ENCODE data around the gene NKD1.
"Not testable (repeated sequence)": the region's sequence is repeated elsewhere in the genome, so short reads cannot be mapped to it uniquely, and the experiment has no call there.

Gene NKD1

DNA sequence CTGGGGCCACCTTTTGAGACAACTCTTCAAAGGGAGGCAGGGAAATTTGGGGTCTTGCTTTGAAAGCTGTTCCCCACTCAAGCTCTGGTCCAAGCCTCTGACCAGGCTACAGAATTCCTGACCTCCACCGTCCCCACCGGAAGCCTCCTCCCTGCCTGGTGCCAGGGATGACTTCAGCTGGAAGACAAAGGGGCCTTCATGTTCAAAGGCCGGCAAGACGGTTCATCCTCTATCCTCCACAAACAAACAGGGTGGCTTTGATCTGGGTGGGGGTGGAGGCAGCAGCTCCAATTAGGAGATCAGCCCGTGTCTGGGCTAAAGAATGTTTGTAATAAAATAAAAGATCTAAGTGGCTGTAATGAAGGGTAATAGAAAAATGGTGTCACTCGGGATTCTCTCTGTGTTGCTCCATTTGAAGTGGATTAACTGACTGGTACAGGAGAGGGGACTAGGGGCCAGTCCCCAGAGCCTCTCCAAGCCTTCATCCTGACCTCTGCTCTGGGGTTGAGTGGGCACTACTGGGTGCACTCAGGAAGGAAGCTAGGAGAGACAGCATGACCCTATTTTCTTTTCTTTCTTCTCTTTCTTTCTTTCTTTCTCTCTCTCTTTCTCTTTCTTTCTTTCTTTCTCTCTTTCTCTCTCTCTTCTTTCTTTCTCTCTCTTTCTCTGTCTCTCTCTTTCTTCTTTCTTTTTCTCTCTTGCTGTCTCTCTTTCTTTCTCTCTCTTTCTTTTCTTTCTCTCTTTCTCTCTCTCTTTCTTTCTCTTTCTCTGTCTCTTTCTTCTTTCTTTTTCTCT, 27.5 kb upstream of the NKD1 start:
- peak; percentile 25 for DNase-seq

DNA sequence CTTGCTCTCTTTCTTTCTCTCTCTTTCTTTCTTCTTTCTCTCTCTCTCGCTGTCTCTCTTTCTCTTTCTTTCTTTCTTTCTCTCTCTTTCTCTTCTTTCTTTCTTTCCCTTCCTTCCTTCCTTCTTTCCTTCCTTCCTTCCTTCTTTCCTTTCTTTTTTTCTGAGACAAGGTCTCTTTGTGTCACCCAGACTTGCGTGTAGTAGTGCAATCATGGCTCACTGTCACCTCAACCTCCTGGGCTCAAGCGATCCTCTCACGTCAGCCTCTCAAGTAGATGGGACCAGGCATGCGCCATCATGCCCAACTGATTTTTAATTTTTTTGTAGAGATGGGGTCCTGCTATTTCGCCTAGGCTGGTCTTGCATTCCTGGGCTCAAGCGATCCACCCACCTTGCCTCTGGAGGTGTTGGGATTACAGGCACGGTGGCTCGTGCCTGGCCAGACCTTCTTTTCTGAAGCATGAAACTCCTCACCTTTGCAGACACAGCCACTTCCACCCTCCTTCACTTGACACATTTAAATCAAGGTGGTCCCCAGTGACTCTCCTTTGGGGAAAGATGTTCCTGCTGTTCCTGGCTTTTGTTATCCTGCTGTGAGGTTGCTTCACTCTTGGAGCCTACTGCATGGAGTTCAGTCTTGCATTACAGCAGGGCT, 26.8 kb upstream of the NKD1 start:
- DNase-seq = no peak

DNA sequence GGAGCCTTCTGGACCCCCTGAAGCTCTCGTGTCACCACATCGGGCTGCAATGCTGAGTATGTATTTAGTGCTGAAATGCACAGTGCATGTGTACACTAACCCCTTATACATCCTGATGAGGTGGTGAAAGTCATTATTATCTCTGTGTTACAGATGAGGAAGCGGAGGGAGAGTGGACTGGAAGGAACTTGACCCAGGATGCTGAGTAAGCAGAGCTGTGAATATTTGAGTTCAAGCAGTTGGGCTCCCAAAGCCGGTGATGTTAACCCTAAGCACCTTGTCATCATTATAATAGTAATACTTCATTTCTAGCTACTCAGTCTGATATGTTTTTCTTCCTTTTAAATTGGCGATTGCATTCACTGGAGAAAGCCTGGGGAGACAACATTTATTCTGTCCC, 25.9 kb upstream of the NKD1 start:
- no peak for DNase-seq

GRCh38 chr16:50523710-50524109, 24.5 kb upstream of the NKD1 start:
- no peak for DNase-seq

GRCh38 chr16:50525262-50525661, 22.9 kb upstream of the NKD1 start:
- DNase-seq = no peak

- DNase-seq = no peak
These were observed 22.5 kb upstream of the NKD1 start for GRCh38 chr16:50525716-50526115.

GRCh38 chr16:50526249-50526648, 21.9 kb upstream of the NKD1 start:
- DNase-seq = no peak

- no peak for DNase-seq
These were observed 21.4 kb upstream of the NKD1 start for GRCh38 chr16:50526796-50527195.

GRCh38 chr16:50528820-50529219, 19.4 kb upstream of the NKD1 start:
- no peak for DNase-seq

GRCh38 chr16:50529334-50529733, 18.9 kb upstream of the NKD1 start:
- no peak for DNase-seq

DNA sequence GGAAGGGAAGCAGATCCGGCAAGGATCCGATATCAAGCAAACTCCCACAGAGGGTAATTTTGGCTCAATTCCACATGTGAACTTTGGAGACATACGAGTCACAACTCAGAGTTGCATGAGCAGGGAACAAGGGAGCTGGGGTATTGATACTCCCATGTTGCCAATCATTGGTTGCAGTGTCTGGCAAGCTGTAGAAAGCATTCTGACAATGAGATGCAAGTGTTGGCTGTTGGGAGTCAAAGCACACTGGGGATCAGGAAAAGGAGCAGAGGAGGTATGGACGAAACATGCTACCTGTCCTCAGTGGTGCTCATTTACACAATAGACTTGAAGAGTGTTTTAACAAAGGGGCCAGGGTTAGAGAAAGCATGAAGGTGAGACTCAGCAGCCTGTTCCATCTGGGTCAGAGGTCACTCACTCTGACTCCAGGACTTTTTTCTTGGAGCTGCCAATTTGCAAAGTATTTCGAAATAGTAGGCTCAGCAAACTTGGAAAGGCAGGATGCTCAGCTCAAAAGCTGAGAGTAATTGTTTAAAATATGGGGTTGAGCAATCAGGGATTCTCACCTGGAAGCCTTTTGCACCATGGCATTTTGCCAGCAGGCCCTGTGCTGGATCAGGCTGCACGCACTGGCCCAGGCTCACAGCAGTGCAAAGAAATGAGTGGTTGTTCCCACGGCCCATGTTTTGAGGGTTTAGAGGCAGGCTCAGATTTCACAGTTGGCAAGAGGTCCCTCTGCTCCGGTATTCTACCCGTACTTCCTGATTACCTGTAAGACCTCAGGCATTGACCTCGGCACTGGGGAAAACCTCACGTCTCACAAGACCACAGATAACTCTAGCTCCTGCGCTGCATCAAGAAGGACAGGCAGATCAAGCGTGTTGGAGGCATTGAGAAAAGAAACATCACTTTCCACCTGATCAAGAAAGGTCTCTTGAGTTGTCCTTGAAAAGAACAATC, 17.6 kb upstream of the NKD1 start:
- no peak for DNase-seq

DNA sequence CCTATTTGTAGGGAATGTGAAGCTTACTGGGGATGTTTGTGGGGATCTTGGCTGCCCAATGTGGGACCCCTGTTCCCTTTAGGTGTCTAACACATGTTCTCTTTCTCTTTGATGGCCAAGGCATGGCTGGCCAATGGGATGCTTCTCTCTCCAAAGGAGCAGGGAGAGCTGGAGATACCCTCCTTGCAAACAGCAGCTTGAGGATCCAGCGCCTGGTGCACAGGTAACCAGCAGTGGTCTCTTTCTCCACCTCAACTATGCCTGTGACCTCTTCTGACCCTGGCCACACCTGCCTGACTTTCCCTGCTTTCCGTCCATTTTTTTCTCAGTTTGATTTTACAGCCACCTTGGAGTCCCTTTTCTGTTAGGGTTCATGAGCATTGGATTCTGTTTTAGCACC, 16.8 kb upstream of the NKD1 start:
- DNase-seq = no peak

DNA sequence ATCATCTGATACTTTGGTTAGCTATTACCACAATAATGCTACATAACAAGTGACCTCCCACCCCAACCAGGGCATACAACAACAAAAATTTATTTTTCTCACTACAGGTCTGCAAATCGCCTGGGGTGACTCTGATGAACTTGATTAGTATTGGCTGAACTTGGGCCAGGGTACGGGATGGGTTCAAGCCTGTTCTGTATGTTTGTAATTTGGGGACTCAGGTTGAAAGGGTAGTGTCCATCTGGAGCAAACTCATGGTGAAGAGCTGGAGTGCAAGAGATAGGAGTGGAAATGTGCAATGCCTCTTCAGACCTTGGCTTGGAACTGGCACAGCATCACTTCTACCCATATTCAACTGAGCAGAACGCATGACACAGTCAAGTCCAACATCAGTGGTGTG, 16.3 kb upstream of the NKD1 start:
- DNase-seq = no peak

DNA sequence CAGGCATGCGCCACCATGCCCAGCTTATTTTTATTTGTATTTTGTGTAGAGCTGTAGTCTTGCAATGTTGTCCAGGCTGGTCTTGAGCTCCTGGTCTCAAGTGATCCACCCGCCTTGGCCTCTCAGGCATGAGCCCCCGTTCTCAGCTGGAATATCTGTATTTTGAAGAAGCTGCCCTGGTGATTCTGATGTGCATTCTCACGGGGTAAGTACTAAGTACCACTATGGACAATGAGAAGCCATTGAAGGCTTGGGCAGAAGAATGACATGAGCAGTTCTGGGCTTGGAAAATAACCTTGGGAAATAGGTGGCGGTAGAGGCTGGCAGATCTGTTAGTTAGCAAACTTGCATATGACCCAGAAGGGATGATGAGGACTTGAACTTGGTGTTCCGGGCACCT, 15.6 kb upstream of the NKD1 start:
- DNase-seq = no peak

DNA sequence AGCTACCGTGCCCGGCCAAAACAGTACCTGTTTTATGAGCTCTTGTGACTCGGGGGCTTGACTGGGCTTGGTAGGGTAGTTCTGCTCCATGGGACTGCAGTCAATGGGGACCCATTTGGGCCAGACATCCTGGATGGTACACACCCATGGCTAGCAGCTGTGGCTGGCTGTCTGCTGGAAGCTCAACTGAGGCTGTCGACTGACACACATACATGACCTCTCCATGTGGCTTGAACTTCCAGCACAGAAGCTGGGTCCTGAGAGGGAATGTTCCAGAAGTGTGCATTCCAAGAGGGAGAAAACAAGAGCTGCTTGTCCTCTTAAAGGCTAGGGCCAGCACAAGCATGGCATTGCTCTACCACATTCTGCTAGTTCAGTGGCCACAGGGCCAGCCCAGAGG, 14.9 kb upstream of the NKD1 start:
- DNase-seq = no peak

DNA sequence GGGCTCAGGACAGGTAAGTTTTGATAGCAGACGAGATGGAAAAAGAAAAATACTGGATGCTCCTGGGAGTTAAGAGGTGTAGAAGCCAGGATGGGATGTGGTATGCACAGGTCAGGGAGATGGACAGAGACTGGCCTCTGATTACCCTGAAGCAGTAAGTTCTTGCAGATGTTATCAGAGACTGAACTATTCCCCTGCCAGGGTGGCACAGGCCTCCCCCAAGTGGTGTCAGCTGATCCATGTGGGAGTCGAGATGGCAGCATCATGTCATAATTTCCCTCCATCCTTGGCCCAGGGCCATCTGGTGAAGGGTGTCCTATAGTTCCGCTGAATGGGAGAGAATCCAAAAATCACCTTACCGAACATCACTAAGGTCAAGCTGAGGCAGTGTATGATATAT, 14.1 kb upstream of the NKD1 start:
- no peak for DNase-seq

- no peak for DNase-seq
These were observed 13.6 kb upstream of the NKD1 start for GRCh38 chr16:50534556-50534955.

DNA sequence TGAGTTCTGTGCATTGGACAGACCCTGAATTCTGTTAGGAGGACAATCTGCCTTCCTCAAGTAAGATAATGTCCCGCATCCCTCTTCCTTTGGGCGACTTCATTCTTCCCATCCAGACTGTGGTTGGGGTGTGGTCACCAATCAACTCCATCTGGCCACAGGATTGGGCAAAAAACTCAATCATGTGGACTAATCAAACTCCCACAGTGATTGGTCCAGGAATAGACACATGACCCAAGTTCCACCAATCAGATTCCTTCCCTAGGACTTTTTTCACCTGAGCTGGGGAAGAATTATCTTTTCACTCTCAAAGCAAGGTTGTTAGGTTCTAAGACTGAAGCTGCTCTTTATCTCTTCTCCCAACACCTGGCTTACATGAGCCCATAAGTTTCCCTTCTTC, 13.2 kb upstream of the NKD1 start:
- no peak for DNase-seq

DNA sequence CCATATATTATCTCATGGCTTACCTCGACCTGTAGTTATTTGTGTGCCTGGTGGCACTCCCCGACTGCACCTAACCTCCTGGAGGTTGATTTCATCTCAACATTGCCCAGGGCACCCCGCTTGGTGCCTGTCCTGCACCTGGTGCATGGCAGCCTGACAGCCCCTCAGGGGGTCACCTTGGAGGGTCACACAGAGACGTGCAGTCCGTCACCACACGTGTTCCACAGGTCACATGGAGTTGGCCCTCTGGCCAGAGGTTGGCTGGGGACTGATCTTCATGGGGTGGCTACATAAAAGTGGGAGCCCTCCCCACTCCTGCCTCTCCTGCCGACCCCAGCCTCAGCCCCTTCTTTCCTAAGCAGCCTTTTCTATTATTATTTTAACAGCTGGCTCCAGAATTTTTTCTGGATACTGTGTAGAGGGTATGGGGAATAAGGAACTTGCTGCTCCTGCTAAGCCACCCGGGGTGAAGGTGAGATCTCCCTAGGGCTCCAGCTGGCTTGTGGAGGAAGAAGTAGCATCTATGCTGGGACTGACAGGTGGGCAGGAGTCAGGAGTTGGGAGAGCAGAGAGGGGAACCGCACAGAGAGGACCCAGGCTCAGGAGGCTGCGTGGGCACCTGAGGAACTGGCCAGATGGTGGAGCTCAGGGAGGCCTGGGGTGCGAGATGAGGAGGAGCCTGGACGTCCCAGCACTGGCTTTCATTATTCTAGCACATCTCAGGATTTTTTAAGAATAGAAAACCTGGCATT, 12.5 kb upstream of the NKD1 start:
- no peak for DNase-seq

- not testable (repeated sequence) for DNase-seq
These were observed 11.9 kb upstream of the NKD1 start for GRCh38 chr16:50536258-50536645.

GRCh38 chr16:50537533-50538290, 10.5 kb upstream of the NKD1 start:
- no peak for DNase-seq

All from retina (tissue), 1 donor.